GM19240 (cell line): Measurements from ENCODE around the gene PPP6C.
A peak's percentile ranks its signal among the peaks of the same experiment; 100 is the strongest.
"Not testable (repeated sequence)": the region's sequence is repeated elsewhere in the genome, so short reads cannot be mapped to it uniquely, and the experiment has no call there.

Experiments used
- DNase-seq: peaks from one replicate; pipeline ENCODE4 v3.0.0; 2011; ENCODE audit warnings: low spot score; ENCODE audit not compliant: insufficient read length

Gene PPP6C

DNA sequence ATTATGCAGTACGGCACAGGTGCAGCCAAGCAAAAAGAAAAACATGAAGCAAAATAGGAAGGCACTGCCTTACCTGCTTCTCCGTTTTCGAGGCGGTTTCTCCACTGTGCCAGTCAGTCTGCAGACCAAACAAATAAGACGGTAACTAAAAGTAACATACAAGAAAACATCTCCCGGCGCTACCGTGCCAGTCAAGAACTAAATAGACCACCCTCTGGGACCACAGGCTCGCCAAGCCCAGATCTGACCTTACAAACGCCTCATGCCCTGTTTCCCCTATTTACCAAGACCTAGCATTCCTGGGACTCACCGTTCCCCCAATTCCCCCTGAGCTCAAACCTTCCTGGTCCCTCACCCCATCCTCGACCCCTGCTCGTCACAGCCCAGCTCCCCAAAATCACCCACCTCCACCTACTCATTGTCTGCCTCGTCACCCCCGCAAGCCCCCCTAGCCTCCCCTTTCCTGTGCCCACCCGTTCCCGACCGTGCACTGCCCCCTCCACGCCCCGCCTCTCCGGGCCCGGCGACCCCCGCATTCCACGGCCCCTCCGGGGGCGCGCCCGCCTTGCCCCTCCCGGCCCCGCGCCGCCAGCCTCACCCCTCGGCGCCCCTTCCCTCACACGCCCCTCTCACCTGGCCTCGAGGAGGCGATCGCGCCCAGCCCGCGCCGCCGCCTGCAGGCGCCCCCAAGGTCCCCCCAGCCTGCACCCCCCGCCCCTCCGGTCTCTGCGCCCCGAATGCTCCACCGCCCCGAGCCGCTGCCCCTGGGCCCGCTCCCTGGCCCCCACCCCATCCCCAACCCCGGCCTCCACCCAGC lies 46.8 kb downstream of the PPP6C start:
- no peak for DNase-seq

DNA sequence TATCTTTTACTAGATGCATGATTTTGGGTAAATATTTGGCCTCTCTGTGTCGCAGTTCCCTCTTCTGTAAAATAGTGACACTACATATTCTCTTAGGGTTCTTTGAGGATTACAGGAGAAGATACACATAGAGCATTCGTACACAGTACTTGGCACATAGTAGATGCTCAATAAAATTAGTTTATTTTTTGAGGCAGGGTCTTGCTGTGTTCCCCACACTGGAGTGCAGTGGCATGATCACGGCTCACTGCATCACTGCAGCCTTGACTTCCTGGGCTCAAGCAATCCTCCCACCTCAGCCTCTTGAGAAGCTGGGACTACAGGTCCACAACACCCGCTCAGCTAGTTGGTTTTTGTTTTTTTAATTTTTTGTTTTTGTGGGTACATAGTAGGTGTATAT lies 47.9 kb downstream of the PPP6C start:
- DNase-seq: no peak

DNA sequence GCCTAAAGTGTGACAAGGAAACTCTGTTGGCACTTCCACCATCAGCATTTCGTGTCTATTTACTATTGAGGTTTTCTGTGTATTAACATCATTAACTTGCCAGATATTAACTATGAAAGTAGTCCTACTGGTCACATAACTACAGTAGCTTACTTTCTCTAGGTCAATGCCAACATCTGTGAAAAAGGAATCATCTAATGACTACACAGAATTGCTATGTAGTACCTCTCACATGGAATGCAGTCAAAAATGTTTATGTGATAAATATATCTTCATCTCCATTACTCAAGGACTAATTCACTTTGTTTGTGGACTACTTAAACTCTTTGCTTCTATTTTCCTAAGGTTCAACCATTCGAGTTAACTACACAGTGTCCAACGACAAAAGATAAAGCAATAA lies 48.4 kb downstream of the PPP6C start:
- no peak for DNase-seq

DNA sequence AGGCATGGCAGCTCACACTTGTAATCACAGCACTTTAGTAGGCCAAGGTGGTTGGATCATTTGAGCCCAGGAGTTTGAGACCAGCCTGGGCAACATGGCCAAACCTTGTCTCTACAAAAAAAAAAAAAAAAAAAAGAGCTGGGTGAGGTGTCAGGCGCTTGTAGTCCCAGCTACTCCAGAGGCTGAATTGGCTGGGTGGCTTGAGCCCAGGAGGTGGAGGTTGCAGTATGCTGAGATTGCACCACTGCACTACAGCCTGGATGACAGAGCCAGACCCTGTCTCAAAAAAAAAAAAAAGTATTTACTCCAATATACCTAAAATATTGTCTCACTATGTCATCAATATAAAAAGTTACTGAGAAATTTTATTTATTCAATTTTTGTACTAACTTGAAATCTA lies 49.0 kb downstream of the PPP6C start:
- DNase-seq: no peak

DNA sequence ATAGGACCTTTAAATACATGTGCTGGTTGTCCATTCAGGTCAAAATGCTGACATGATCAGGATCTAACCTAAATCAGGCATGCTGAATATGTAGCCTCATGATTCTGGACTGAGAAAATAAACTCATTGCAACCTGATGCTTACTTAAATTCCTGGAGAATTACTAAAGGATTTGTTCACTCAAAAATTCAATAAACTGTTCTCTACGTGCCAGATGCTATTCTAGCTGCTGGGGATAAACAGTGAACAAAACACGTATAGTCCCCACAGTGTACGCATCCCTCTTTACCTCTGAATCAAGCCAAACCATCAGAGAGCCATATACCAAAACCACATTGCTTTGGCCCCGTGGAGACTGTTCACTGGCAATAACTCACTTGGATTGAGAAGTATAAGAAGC lies 52.4 kb downstream of the PPP6C start:
- no peak for DNase-seq

DNA sequence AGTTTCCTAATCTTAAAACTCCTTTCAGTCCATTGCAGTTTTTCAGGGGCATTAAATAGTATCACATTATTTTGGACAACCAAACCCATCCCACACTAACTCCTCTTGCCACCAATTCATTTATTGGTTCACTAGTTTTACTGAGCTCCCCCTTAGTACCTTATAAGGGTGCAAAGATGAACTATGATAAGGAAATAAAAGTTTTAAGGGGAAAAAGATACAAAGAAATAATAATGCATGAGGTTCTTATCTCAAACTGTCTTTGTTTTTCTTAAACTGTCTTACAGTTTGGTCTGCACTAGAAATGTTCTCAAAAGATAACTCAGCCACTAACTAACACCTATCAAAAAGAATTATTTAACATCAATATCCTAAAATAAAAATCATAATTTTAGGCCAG lies 54.6 kb downstream of the PPP6C start:
- no peak for DNase-seq

DNA sequence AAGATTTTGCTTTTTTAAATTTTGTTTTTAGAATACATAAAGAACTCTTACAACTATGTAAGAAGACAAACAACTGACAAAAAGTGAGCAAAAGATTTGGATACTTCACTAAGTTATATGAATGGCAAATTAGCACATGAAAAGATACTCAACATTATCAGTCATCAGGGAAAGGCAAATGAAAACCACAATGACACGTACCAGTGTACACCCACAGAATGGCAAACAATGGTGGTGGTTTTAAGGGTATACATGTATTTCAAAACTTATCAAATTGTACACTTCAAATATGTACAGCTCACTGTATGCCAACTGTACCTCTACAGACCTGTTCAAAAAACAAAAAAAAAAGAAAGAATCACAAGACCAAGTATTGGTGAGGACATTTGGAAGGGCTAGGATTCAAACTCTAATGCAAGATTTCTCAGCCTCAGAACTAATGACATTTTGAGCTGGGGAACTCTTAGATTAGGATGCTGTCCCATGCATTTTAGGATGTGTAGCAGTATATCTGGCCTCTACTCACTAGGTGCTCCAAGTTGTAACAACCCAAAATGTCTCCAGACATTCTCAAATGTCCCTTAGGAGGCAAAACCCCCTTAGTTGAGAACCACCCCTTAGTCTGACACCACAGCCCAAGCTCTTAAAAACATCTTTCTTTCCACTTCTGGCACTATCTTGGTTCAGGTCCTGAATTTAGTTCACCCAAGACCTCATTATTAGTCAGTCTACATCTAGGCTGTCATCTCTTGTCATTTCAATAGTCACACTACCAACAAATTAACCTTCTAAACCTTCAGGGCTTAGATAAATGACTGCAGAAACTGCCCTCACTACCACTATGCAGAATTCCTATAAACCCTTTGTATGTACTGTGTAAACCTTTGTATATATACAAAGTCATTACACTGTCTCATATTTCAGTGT lies 55.9 kb downstream of the PPP6C start:
- no peak for DNase-seq

DNA sequence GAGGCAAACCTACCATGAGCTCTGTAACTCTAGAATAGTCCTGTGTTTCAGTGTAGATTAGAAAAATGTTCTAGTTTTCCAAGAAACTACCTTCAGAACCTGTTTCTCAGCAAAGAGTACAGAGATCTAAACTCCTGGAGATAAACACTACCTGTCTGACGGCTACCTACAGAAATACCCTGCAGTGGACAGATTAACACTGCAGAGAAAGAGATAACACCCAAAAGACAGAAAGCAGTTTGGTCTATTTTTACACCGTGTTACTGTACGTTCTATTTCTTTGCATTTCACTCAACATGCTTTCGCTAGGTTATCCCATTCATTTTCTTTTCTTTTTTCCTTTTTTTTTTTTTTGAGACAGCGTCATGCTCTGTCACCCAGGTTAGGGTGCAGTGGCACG lies 57.8 kb downstream of the PPP6C start:
- DNase-seq: no peak

DNA sequence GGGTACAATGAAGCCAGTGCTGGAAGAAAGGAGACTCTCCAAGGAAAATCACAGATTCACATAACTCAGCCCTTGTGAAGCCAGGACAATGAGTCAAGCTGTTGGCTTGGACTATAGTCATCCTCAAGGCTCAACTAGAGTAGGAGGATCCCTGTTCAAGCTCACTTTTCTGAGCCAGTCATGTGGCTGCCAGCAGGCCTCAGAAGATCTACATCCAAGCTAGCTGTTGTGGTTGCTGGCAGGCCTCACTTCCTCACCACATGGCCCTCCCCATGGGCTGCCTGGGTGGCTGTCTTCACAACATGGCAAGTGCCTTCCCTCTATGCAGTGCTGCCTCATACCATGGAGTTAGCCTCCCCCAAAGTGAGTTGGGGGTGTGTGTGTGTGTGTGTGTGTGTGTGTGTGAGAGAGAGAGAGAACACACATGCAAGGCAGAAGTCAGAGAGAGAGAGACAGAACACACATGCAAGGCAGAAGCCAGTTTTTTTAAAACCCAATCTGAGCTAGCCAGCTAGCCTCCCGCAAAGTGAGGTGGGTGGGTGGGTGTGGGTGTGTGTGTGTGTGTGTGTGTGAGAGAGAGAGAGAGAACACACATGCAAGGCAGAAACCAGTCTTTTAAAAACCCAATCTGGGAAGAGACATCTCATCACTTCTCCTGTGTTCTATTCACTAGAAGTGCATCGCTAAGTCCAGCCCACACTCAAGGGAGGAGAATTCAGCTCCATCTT lies 63.4 kb downstream of the PPP6C start:
- peak; percentile 49 for DNase-seq

DNA sequence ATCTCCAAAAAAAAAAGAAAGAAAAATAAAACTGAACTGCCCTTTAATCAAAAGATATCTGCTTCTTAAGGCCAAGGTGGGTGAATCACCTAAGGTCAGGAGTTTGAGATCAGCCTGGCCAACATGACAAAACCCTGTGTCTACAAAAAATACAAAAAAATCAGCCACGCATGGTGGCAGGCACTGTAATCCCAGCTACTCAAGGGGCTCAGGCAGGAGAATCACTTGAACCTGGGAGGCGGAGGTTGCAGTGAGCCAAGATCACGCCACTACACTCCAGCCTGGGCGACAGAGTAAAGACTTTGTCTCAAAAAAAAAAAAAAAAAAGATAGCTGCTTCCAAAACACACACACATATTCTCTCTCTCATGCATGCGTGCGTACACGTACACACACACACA lies 64.1 kb downstream of the PPP6C start:
- no peak for DNase-seq

DNA sequence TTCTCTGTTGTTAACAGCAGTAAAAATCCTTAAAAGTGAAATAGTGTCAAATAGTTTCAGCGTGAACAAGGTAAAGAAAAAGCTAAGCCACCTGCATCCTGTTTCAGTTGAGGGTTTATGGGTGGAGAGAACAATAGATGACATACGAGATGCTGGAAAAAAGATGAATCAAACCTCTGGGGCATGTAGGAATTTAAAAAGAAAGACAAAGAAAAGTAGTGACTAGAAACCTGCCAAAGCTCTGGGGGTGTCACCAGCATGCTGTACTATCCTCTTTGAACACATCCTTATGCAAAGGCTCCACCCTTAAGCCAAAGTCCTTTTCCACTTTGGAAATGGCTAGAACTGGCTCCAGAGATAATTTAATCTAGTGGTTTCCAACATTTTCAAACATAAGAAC lies 68.5 kb downstream of the PPP6C start:
- no peak for DNase-seq

DNA sequence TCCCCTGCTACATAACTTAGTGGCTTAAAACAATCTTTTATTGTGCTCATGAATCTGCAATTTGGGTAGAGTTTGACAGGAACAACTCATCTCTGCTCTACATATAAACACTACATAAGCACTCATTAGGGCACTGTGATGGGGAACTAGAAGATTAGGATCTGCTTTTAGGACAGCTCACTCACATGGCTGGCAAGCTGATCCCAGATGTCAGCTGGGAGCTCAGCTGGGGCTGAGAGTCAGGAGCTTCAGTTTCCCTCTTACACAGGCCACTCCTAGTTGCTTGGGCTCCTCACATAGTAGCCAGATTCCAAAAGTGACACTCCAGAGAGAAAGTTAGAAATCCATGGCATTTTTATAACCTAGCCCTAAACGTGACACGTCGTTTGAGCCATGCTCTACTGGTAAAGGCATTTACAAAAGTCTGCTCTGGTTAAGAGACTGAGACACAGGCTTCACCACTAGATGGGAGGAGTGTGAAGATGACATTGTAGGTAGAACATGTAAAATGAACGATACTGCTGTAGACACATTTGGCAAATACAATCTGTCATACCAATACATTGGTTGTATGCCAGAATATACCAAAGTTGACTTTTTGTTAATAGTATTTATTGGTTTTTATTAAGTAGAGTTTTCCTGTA lies 69.8 kb downstream of the PPP6C start:
- no peak for DNase-seq

DNA sequence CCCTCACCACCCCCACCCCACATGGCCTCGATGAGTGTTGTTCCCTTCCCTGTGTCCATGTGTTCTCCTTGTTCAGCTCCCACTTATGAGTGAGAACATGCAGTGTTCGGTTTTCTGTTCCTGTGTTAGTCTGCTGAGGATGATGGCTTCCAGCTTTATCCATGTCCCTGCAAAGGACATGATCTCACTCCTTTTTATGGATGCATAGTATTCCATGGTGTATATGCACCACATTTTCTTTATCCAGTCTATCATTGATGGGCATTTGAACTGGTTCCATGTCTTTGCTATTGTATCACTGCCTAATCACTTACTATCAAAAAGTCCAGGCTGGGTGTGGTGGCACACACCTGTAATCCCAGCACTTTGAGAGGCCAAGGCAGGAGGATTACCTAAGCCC lies 70.9 kb downstream of the PPP6C start:
- DNase-seq: not testable (repeated sequence)

DNA sequence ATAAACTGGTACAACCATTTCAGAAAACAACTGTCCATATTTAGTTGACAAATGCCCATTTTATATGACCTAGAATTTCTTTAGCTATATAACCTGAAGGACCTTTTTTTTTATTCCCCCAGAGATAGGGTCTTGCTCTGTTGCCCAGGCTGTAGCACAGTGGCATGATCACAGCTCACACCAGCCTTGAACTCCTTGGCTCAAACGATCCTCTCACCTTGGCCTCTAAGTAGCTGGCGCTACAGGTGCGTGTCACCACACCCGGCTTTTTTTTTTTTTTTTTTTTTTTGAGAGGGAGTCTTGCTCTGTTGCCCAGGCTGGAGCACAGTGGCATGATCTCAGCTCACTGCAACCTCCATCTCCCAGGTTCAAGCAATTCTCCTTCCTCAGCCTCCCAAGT lies 75.1 kb downstream of the PPP6C start:
- DNase-seq: not testable (repeated sequence)

DNA sequence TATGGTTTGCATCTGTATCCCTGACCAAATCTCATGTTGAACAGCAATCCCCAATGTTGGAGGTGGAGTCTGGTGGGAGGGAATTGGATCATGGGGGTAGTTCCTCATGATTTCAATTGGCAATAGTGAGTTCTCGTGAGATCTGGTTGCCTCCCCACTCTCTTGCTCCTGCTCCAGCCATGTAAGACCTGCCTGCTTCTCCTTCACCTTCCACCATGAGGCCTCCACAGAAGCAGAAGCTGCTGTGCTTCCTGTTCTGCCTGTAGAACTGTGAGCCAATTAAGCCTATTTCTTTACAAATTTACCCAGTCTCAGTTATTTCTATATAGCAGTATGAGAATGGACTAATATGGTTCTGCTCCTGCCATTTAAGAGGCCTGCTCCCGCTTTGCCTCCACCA lies 79.1 kb downstream of the PPP6C start:
- DNase-seq: no peak

DNA sequence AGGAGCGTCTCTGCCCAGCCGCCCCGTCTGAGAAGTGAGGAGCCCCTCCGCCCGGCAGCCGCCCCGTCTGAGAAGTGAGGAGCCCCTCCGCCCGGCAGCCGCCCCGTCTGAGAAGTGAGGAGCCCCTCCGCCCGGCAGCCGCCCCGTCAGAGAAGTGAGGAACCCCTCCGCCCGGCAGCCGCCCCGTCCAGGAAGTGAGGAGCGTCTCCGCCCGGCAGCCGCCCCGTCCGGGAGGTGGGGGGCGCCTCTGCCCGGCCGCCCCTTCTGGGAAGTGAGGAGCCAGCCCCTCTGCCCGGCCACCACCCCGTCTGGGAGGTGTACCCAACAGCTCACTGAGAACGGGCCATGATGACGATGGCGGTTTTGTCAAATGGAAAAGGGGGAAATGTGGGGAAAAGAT lies 81.1 kb downstream of the PPP6C start:
- not testable (repeated sequence) for DNase-seq

DNA sequence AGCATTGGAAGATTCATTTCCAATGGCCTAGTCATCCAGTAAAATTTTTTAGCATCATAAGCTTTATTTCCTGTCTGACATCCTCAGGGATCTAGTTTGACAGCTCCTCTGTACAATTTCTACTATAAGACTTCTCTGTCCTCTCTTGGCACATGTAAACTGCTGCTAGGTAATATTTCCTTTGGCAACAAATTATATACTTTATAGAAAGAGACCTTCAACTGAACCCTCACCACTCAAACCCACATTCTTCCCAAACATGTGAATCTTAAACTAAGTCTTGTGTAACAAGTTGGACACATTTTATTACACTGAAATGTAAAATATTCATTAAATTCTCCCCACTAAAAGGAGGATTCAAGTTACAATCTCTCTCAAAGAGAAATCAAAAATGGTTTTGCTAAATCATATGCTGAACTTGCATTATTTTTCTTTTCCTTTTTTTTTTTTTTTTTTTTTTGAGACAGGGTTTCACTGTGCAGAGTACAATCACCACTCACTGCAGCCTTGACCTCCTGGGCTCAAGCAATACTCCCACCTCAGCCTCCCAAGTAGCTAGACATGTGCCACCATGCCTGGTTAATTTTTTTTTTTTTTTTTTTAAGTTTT lies 83.2 kb downstream of the PPP6C start:
- DNase-seq: no peak

DNA sequence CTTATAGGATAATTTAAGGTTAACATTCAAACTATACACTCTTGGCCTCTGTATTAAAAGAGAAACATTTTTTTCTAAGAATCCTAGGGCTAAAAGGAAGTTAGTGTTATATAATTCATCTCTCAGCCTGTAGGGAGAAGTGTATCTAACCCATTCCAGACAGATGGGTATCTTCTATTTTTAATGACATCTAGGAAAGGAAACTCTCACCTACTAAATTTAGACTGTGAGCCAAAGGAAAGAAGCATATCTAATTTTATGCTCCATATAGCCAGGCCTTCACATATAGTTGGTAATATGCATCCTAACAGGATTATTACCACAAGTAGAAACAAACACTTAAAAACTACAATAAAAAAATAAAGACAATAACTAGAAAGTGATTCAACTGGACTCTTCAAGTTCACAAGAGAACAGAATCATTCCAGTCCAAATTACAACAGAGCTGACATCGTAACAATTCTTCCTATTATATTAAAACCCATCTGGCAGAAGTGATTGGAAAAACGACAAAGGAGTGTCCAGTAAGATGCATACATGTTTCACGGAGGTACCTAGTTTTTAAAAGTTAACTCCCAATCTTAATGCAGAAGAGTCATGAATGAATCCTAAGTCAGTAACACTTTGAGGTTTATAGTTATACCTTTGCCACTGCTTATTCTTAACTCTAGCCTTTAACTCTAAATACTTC lies 85.7 kb downstream of the PPP6C start:
- DNase-seq: no peak

DNA sequence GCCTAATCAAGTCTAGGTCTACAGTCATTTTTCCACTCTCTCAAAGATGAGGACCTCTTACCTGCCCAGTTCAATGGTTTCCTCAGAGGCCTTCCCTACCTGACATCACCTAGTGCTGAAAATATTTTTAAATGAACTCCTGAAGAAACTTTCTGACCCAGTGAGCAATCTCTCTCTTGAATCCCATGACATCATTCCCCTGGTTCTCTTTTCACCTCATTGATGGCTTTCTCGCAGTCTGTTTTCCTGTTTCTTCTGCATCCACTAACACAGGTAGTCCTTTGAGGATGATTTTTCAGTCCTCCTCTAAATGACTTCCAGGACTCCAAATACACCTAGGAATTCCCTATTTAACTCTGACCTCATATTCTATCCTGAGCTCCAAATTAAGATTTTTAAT lies 86.6 kb downstream of the PPP6C start:
- no peak for DNase-seq

DNA sequence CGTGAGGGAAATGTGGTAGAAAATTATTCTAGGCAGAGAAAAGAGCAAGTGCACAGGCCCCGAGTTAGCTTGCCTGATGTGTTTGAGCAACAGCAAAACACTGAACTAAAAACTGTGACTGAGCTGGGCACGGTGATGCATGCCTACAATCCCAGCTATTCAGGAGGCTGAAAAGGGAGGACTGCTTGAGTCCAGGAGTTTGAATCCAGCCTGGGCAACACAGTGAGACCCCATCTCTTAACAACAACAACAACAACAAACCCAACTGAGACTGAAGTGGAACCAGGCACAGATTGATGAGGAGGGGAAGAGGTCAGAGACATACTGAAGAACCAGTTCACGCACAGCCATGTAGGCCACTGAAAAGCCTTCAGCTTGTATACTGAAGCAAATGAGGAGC lies 88.8 kb downstream of the PPP6C start:
- DNase-seq: no peak
